Upper lobe of right lung (tissue), 1 donor: ENCODE measurements around the gene YTHDF1. TPM values are rescaled to one million over a fixed set of nuclear protein-coding genes. Genes with fewer than 3 reads are reported as not detected.
"Not testable (repeated sequence)": the region's sequence is repeated elsewhere in the genome, so short reads cannot be mapped to it uniquely, and the experiment has no call there.

Source experiments
- ATAC-seq: fragments of 200-7000 bp; cut with Tn5 transposase; one replicate; pipeline ENCODE4 v1.9.1; 2020; ENCODE audit warnings: mild to moderate bottlenecking, moderate library complexity
- DNase-seq: peaks from one replicate; pipeline ENCODE4 v3.0.0-alpha.2; 2020
- H3K27ac ChIP-seq: fragments of 200-600 bp; one replicate; pipeline ENCODE4 v1.8.0; 2022
- H3K27me3 ChIP-seq: fragments of 200-600 bp; one replicate; pipeline ENCODE4 v1.8.0; 2022; ENCODE audit warnings: mild to moderate bottlenecking
- H3K36me3 ChIP-seq: fragments of 200-600 bp; one replicate; pipeline ENCODE4 v1.8.0; 2022
- H3K4me1 ChIP-seq: fragments of 200-600 bp; one replicate; pipeline ENCODE4 v1.8.0; 2022
- H3K4me3 ChIP-seq: fragments of 200-600 bp; one replicate; pipeline ENCODE4 v1.8.0; 2022; ENCODE audit warnings: mild to moderate bottlenecking
- H3K9me3 ChIP-seq: fragments of 200-600 bp; one replicate; pipeline ENCODE4 v1.8.0; 2022
- CTCF ChIP-seq: fragments of 200-600 bp; IDR thresholded peaks from one replicate; pipeline ENCODE4 v1.8.0; 2022; ENCODE audit warnings: antibody characterized with exemption
- intact Hi-C: fragments of 100-400 bp; cut with DNase I; formaldehyde crosslinking; loops from one replicate; pipeline ENCODE4 v1.11.0; 2022
- total RNA-seq: library from RNA; stranded (reverse); fragmentation: NEBNext Ultra II Directional; extraction: Animal tissue kit (Norgen Biotek cat#: 25700); gene quantifications from one replicate; pipeline ENCODE4 v1.2.1, GENCODE V29; 2021
- donor health status: DM: no; HTN: yes; CAD: no; lungs with severe emphysema.

Gene YTHDF1
- total RNA-seq, 1 donor from 2014 or later = 36.9 TPM

GRCh38 chr20:63224412-63225081 lies 8.6 kb upstream of the YTHDF1 start:
- TF ChIP-seq CTCF = peak; percentile 10
- H3K27me3 ChIP-seq = peaks cover 23% of the 10 kb centered on the region
- intact Hi-C loops = no loop called here
- H3K27ac ChIP-seq = no peak overlapping the region
- peak; percentile 78 for DNase-seq
- H3K36me3 ChIP-seq = no peaks in the 10 kb centered on the region
- H3K9me3 ChIP-seq = no peaks in the 10 kb centered on the region
- no peak overlapping the region for H3K4me3 ChIP-seq
- ATAC-seq = peak; percentile 41
- no peaks in the 10 kb centered on the region for H3K4me1 ChIP-seq

- intact Hi-C loops = no loop called here
- Histone ChIP-seq H3K9me3 (no peaks in the 10 kb centered on the region), H3K4me1 (no peaks in the 10 kb centered on the region), H3K4me3 (no peak overlapping the region), H3K36me3 (no peaks in the 10 kb centered on the region), H3K27me3 (peaks cover 15% of the 10 kb centered on the region), H3K27ac (no peak overlapping the region)
- ATAC-seq (no peak), DNase-seq (no peak)
- TF ChIP-seq CTCF = no peak
These were observed 7.9 kb upstream of the YTHDF1 start for GRCh38 chr20:63223826-63224207.

GRCh38 chr20:63223121-63223825 lies 7.3 kb upstream of the YTHDF1 start:
- Histone ChIP-seq H3K27me3 (peaks cover 10% of the 10 kb centered on the region), H3K36me3 (no peaks in the 10 kb centered on the region), H3K4me1 (no peaks in the 10 kb centered on the region), H3K9me3 (no peaks in the 10 kb centered on the region), H3K27ac (no peak overlapping the region), H3K4me3 (no peak overlapping the region)
- intact Hi-C loops = no loop called here
- peak; percentile 71 for TF ChIP-seq CTCF
- DNase-seq (no peak), ATAC-seq (peak; percentile 55)

- no peak for TF ChIP-seq CTCF
- no peak overlapping the region for H3K27ac ChIP-seq
- H3K27me3 ChIP-seq = peaks cover 8% of the 10 kb centered on the region
- H3K4me3 ChIP-seq = no peak overlapping the region
- no peak for DNase-seq
- no peaks in the 10 kb centered on the region for H3K36me3 ChIP-seq
- H3K9me3 ChIP-seq = no peaks in the 10 kb centered on the region
- intact Hi-C loops = no loop called here
- no peak for ATAC-seq
- no peaks in the 10 kb centered on the region for H3K4me1 ChIP-seq
These were observed 6.6 kb upstream of the YTHDF1 start for GRCh38 chr20:63222541-63222940.

- H3K36me3 ChIP-seq, ATAC-seq, DNase-seq, H3K9me3 ChIP-seq, H3K27me3 ChIP-seq, H3K27ac ChIP-seq, H3K4me1 ChIP-seq, intact Hi-C loops, H3K4me3 ChIP-seq: not testable (repeated sequence)
These were observed 5.6 kb upstream of the YTHDF1 start for GRCh38 chr20:63221400-63222053.
